GM21423 (cell line): ENCODE results near the gene STAT5B.
"Not testable (repeated sequence)": the region's sequence is repeated elsewhere in the genome, so short reads cannot be mapped to it uniquely, and the experiment has no call there.

ENCODE experiments used
- ATAC-seq: cut with Tn5 transposase; IDR thresholded peaks from one replicate; pipeline ENCODE4 v1.9.1; 2021; ENCODE audit warnings: mild to moderate bottlenecking, moderate library complexity; ENCODE audit not compliant: unreplicated experiment

The STAT5B gene

DNA sequence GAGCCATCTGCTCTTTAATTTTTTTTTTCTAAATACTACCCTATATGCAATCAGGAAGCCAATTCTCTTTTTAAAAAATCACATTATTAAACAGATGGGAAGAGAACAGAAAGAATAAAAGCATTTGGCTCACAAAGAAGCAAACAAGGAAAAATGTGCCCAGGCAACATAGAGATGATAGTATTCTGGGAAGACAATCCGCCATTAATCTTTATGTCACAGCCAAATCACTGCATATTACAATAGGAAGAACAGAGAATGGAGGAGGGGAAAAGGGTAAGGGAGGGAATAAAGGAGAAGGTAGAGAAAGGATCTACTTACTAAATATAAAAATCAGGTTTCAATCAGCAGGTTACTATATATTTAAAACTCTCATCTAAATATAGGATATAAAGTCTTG is 34.3 kb downstream of the STAT5B start:
- ATAC-seq, result no peak

DNA sequence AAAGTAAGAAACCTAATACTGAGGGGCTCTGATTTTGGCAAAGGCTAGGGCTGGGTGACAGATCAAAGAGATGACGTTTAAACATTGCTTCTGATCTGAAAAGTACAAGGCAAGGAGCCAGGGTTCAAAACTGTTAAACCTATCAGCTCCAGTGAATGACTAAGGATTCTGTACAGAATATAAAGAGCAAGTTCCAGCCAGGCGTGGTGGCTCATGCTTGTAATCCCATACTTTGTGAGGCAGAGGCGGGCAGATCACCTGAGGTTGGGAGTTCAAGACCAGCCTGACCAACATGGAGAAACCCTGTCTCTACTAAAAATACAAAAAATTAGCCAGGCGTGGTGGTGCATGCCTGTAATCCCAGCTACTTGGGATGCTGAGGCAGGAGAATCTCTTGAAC is 35.3 kb downstream of the STAT5B start:
- not testable (repeated sequence) for ATAC-seq

DNA sequence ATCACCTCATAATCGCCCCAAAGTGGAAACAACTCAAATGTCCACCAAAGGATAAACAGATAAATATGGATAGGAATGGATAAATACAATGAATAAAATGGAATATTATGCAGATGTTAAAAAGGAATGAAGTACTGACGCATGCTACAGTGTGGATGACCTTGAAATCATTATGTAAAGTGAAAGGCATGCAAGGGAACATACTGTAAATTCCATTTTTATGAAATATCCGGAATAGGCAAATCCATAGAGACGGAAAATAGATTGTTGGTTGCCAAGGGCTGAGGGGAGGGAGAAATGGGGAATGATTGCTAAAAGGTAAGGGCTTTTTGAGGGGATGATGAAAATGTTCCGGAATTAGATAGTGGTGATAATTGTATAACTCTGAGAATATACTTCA is 36.0 kb downstream of the STAT5B start:
- no peak for ATAC-seq

DNA sequence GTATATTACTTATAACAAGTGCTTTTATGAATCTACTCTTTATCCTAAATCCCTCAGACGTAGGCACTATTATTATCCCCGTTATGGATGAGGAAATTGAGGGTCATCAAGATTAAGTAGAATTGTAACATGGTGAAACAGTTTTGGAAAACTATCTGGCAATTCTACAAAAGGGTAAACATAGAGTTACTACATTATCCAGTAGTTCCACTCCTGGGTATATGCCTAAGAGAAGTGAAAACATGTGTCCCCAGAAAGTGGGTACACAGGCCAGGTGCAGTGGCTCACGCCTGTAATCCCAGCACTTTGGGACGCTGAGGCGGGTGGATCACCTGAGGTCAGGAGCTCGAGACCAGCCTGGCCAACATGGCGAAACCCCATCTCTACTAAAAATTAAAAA is 36.6 kb downstream of the STAT5B start:
- ATAC-seq, result not testable (repeated sequence)

DNA sequence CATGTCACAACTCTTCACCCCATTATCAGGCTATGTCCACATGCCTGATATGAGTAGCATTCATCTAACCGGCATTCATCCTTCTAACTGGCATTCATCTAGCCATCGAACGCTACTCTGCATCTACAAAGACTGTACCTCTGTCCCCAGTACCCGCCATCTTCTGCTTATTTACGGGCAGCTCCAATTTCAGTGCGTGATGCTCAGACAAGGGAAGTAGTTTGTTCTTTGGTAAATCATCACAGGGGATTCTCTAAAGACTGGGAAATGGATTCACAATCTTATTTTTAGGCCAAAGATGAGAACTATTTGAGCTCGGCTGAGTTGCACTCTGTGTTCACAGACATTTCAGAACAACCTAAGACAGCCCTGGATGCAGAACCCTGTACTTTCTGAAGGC is 39.4 kb downstream of the STAT5B start:
- no peak for ATAC-seq

DNA sequence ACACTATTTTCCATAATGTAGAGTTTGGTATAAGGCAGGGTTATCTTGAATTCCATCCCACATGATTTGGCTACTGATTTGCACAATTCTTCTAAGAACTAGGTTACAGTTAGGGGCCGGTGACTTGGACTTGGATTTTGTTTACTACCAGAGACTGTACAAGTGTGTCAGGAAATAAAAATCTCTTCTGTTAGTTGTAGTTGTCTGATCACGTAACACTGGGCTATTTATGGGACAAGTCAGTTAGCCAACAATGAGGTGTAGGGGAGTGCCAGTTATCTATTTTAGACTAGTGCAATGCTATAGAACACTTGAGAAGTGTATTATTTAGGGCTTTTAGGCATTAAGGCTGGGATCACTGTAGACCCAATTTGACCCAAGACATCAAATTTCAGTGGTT is 42.2 kb downstream of the STAT5B start:
- no peak for ATAC-seq

DNA sequence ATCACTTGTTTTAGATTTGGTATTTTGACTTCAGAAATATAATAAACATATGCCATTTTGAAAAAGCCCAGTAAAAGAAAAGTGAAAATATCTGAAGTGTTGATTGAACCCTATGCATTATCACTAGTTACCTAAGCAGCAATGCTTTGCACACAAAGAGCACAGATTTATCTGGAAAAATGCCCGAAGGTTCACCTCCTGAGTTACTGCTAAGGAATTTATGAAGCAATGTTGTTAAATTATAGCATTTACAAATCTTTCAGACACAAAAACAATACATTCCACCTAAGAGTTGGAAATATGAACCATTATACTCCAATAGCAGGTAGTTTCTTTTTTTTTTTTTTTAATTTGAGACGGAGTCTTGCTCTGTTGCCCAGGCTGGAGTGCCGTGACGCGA is 43.0 kb downstream of the STAT5B start:
- no peak for ATAC-seq

DNA sequence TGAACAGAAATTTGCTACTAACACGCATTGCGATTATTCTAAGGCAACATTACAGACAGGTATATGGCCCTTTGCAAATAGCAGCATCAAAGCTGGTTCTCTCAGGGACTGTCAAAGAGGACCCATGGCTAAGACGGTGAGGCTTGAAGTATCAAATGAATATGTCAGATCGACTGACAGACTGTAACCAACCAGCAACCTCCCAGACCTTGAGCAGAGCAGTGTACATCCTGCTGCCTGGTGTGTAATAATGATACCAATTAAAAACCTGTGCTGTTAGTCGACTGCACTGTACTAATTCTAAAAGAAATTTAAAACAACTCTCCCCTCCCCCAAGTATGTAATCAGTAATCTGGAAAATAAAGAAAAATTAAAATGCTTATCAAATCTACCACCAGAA is 46.0 kb downstream of the STAT5B start:
- ATAC-seq, result no peak

DNA sequence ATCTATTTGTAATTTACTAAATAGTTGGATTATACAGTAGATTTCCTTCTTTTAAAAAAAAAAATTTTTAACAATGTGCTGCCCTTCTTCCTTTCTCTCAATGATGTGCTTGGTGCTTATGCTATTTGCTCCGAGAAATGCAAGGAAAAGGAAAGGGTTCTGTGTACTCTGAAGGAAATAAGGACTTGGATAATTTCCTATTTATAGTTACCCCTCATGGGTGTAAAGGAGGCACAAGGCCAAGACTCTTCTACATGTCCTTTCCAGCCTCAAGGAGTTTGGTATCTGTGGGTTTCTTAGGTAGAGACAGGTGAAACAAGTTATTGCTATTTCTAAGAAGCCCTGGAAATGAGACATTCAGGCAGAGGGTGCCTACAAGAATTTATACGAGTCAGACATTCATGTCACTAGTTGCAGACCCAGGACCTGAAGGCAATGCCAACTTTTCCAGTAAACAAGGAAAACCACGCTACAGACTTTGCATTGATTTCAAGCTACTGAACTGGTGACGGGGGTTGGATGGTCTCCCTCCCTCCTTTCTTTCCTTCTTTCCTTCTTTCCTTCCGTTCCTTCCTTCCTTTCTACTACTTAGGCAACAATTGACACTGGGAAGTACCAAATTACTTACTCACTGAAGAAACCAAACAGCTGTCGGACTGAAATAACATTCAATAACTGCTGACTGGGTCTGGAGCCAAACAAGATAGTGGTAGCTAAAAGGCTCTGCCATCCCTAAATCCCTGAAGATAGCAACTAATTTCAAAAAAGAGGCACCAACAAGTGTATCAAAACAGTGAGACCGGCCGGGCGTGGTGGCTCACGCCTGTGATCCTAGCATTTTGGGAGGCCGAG is 48.1 kb downstream of the STAT5B start:
- no peak for ATAC-seq

DNA sequence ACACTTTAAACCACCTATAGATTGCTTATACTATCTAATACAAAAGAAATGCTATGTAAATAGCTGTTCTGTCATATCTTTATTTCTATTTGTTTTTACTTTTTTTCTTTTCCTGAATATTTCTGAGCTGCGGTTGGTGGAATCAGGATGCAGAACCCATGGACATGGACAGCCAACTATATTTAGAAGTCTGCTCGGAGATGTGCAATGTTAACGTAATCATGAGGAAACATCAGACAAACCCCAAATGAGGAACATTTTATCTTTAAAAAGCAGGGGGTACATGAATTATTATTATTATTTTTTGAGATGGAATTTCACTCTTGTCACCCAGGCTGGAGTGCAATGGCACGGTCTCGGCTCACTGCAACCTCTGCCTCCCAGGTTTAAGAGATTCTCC is 50.5 kb downstream of the STAT5B start:
- ATAC-seq, result no peak

DNA sequence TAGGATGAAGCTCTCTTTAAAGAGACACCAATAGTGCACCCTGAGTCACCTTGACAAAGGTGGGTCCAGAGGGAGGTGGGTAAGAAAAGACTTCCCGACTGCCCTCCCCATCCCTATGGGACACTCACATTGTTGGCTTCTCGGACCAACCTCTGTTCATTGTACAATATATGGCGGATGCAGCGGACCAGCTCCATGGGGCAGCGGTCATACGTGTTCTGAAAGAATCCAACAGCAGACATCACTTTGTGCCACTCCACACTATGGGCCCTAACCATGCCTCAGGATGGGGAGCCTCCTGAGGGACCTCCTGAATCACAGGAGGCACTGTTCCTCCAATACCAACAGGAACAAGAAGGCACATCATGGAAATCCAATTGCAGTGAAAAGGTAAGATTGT is 51.5 kb downstream of the STAT5B start:
- ATAC-seq, result no peak

DNA sequence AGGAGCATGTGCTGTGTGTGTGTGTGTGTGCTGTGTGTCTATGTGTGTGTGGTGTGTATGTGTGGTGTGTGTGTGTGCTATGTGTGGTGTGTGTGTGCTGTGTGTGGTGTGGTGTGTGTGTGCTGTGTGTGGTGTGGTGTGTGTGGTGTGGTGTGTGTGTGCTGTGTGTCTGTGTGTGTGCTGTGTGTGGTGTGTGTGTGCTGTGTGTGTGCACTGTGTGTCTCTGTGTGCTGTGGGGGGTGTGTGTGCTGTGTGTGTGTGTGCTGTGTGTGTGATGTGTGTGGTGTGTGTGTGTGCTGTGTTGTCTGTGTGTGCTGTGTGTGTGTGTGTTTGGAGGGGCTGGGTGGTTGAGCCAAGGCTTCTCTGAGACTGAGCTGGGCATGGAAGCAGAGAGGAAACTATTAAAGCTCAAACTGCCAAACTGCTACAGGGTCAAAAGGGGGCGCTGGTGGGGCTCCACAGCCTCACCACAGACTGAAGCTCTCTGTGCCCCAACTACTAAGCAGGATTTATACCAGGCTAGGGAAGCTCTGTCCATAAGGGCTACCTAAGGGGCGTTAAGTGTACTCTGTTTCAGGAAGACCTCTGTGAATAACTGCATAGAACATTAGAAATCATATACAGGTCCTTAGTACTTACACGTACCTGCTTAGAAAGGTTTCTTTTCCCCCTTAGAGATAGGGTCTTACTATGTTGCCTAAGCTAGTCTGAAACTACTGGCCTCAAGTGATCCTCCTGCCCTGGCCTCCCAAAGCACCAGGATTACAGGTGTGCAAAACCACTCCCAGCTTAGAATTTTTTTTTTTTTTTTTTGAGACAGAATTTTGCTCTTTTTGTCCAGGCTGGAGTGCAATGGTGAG is 54.1 kb downstream of the STAT5B start:
- ATAC-seq, result no peak

DNA sequence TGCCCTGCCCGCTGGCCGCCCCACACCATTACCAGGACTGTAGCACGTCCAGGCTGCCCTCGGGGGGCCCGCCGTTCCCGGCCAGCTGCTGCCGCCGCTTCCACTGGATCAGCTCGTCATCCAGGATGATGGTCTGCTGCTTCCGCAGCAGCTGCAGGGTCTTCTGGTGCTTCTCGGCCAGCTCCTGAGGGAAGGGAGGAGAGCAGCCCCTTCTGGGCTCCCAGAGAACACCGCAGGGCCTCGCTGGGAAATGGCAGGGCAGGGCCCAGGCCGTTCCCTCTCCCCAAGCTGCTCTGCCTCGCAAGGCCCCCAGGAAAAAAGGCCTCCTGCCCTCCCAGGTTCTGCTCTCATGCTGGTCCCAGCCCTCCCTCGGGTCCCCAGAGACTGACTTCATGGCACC is 56.9 kb downstream of the STAT5B start:
- not testable (repeated sequence) for ATAC-seq

DNA sequence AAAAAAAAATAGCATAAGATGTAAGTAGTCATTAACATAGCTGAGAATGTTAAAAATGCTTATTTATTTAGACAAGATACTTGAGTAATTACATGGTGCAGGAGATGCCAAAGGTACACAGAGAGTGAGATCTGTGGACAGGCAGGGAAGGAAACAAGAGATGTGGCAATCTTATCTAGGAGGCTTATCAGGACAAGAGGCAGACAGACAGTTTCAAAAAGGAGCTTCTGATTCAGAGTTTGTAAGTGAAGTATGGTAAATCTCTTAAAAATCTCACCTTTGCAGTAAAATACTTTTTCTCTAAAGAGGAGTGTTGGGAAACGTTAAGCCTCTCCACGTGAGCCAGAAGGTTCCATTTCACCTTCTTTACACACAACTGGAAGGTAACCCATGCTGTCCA is 62.0 kb downstream of the STAT5B start:
- ATAC-seq, result no peak

DNA sequence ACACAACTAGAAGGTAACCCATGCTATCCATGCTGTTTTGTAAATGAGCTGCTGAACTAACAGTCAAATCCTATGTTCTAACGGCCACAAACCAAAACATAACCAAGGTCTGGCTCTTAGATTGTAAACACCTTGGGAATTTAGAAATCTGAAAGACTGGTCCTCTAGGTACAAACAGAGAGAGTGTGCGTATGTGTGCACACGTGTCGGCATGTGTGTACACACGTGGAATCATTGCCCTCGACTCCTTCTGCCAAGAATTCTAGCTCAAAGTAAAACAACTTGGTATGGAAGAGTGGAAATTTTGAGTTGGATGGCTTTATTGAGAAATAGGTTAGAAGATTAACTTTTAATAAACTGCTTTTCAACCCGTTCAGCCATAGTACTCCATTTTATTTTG is 63.8 kb downstream of the STAT5B start:
- ATAC-seq, result no peak

DNA sequence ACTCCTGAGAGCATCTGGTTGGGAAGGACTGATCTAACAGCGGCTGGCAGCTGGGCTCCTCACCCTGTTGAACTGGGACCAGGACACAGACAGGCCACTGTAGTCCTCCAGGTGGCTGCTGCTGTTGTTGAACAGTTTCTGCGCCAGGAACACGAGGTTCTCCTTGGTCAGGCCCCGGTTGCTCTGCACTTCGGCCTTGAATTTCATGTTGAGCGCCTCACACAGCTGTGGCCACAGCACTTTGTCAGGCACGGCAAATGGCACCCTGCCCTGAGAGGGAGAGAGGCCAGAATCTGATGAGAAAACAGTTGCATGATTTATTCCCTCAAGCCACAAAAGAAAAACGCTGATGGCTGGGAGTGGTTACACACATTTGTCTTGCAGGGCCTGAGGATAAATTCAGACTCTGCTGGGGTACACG is 64.3 kb downstream of the STAT5B start:
- not testable (repeated sequence) for ATAC-seq

DNA sequence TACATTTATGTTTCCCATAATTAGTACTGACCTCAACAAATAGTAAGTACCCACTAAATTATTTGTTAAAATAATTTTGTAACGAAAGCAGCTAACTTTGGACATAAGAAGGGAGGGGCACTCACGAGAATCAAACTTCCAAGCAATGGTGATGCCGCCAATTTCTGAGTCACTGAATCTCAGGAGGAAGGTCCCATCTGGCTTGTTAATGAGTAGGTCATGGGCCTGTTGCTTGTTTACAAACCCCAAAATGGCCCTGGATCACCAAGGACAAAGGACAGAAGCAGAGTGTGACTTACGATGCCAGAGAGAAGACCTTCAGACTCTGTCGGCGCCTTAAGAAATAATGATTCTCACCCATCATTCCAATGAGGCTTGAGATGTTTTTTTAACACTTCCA is 66.1 kb downstream of the STAT5B start:
- ATAC-seq, result no peak

DNA sequence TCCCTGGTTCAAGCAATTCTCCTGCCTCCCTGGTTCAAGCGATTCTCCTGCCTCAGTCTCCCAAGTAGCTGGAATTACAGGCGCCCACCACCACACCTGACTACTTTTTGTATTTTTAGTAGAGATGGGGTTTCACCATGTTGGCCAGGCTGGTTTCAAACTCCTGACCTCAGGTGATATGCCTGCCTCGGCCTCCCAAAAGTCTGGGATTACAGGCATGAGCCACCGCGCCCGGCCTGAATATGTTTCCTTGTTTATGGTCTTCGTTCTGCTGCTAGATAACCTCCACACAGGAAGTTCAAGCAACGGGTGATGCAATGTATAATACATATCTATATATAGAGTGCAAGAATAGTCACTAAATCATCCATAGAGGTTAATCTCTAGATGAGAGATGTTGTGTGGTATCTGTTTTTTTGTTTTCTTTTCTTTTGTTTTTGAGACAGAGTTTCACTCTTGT is 70.0 kb downstream of the STAT5B start:
- not testable (repeated sequence) for ATAC-seq

DNA sequence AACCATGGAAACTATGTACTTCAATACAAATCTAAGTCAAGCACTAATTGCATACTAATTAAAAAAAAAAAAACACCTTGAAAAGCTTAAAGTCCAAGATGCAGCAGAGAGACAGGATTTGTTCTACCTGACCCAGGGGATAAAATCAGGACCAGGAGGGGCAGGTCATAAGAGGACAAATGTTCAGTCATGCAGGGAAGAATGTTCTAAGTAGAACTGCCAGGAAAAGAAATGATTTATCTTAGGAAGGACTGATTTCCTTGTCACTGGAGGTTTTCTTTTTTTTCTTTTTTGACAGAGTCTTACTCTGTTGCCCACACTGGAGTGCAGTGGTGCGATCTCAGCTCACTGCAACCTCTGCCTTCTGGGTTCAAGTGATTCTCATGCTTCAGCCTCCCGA is 72.8 kb downstream of the STAT5B start:
- ATAC-seq, result no peak

DNA sequence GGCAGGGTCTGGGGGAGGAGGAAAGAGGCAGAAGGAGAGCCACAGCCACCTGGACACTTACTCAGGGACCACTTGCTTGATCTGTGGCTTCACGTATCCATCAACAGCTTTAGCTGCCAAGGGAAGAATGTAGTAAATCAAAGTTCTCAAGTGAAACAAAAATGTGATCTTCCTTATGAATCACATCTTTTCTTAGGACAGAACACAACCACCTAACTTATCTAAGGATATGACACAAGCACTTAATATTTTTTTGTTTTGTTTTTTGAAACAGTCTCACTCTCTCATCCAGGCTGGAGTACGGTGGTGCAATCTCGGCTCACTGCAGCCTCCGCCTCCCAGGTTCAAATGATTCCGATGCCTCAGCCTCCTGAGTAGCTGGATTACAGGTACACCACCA is 73.5 kb downstream of the STAT5B start:
- no peak for ATAC-seq

DNA sequence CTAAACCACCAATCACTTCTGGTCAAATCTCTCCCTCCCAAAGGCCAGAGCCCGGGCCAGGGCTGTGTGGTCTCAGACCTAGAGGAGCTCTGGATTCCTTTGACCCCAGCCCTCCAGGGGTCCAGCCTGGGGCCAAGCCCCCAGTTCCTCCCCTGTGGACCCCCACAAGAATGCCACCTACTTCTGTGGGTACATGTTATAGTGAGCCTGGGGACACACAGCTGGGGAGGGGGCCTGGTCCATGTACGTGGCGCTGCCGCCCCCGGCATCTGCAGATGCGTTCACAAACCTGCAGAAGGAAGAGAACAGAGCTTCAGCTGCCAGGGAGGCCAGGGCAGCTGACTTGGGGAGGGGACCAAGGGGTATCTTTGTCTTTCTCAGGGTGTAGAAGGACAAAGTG is 74.0 kb downstream of the STAT5B start:
- no peak for ATAC-seq

DNA sequence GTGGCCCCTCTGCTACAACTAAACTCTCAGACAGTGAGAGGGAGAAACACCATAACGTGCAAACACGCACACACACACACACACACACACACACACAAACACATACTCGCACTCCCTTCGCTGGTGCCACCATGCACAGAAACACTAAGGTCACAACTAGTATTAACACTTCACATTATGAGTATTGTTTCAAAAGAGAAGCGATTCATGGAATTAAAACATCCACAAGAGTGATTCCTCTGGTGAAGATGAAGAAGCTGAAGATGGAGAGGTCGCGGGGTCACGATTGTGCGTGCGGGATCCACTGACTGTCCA is 74.8 kb downstream of the STAT5B start:
- ATAC-seq, result no peak
